ENCODE measurements around the gene GGT1. TPM values are rescaled to one million over a fixed set of nuclear protein-coding genes. Genes with fewer than 3 reads are reported as not detected.

Gene GGT1
- total RNA-seq, 1 experiment from 2014 or later = 14.0 TPM

GRCh38 chr22:24587251-24587650, 15.7 kb upstream of the GGT1 start:
- DNase-seq (ENCODE audit: low read depth, low spot score) (no peak), ATAC-seq (no peak)
- TF ChIP-seq CEBPB (IDR thresholded peaks at IDR 0.05; ENCODE audit: low read depth) = no peak
- no peak for TF ChIP-seq ATF3 (IDR thresholded peaks at IDR 0.05)
- TF ChIP-seq CBX3 (IDR thresholded peaks at IDR 0.05; ENCODE audit: low read depth) = no peak
- no peak for TF ChIP-seq MAX (IDR thresholded peaks at IDR 0.05)
- TF ChIP-seq FOSL1 (IDR thresholded peaks at IDR 0.05; ENCODE audit: low read depth) = no peak
- no peak for TF ChIP-seq EGR1 (IDR thresholded peaks at IDR 0.05; ENCODE audit: low read depth)
- TF ChIP-seq YY1 (IDR thresholded peaks at IDR 0.05; ENCODE audit: extremely low read depth, insufficient replicate concordance, low read depth, low read length) = no peak
- TF ChIP-seq TCF7L2 (IDR thresholded peaks at IDR 0.05; ENCODE audit: borderline replicate concordance, extremely low read depth, insufficient read depth, insufficient read length) = no peak
- no peak for TF ChIP-seq POLR2AphosphoS5 (IDR thresholded peaks at IDR 0.05; ENCODE audit: low read depth, low read length)
- TF ChIP-seq POLR2A (IDR thresholded peaks at IDR 0.05; ENCODE audit: borderline replicate concordance, extremely low read depth, insufficient read depth, insufficient read length) = no peak
- TF ChIP-seq SRF (IDR thresholded peaks at IDR 0.05; ENCODE audit: low read depth) = no peak
- TF ChIP-seq JUND (IDR thresholded peaks at IDR 0.05) = no peak
- no peak for TF ChIP-seq EZH2phosphoT487 (IDR thresholded peaks at IDR 0.05; ENCODE audit: borderline replicate concordance)
- TF ChIP-seq RAD21 (IDR thresholded peaks at IDR 0.05; ENCODE audit: low read depth) = no peak
- no peak for TF ChIP-seq EZH2 (IDR thresholded peaks at IDR 0.05)
- no peak for TF ChIP-seq SP1 (IDR thresholded peaks at IDR 0.05; ENCODE audit: low read depth)
- ChIA-PET POLR2A (no interaction called here), CTCF (no interaction called here), RAD21 (ENCODE audit: low non-redundant PET in 1 of 2, low total read pairs in 2 of 2, uncharacterized antibody in 2 of 2, unreplicated experiment in 2 of 2) (no interaction called here)
- no peak overlapping the region for H2AFZ ChIP-seq (ENCODE audit: low read depth, low read length, poor library complexity, severe bottlenecking)
- intact Hi-C loops (cut with micrococcal nuclease) = no loop called here
- no peak overlapping the region for H3K27ac ChIP-seq (ENCODE audit: low read depth, low read length)
- no peaks in the 10 kb centered on the region for H4K20me1 ChIP-seq (ENCODE audit: insufficient read depth)
- no peaks in the 10 kb centered on the region for H3K27me3 ChIP-seq (ENCODE audit: insufficient read depth, low read length)
- no peaks in the 10 kb centered on the region for H3K9me3 ChIP-seq (ENCODE audit: control insufficient read depth in 1 of 2, insufficient read depth in 1 of 2, low read depth in 1 of 2, low read length in 2 of 2)
- BruUV-seq (replicated peaks) = no TSS peak
- H3K9ac ChIP-seq (ENCODE audit: low read length) = no peak overlapping the region
- H3K9me2 ChIP-seq (ENCODE audit: insufficient read depth) = no peaks in the 10 kb centered on the region
- no peak overlapping the region for H3K4me2 ChIP-seq (ENCODE audit: low read length)
- H3K4me1 ChIP-seq (ENCODE audit: control insufficient read depth in 1 of 2, insufficient read depth in 2 of 2, low read length in 2 of 2) = peaks cover 0 to 5% of the 10 kb centered on the region in 2 experiments; a peak in 1 of 4 replicates
- H3K4me3 ChIP-seq (replicated peaks in 1 of 2; ENCODE audit: low read depth in 1 of 2, low read length in 2 of 2) = no peak overlapping the region
- H3K36me3 ChIP-seq (ENCODE audit: control insufficient read depth in 1 of 2, insufficient read depth in 2 of 2, low read length in 2 of 2) = no peaks in the 10 kb centered on the region
- no peaks in the 10 kb centered on the region for H3K79me2 ChIP-seq (ENCODE audit: insufficient read depth, low read length)
